ENCODE results near the gene TMEM151B.

TMEM151B gene

GRCh38 chr6:44253307-44254101, 16.7 kb upstream of the TMEM151B start:
- DNase-seq: no peak

GRCh38 chr6:44254191-44255104, 15.8 kb upstream of the TMEM151B start:
- DNase-seq: no peak

- no peak for DNase-seq
These were observed 15.0 kb upstream of the TMEM151B start for GRCh38 chr6:44255105-44255808.

DNA sequence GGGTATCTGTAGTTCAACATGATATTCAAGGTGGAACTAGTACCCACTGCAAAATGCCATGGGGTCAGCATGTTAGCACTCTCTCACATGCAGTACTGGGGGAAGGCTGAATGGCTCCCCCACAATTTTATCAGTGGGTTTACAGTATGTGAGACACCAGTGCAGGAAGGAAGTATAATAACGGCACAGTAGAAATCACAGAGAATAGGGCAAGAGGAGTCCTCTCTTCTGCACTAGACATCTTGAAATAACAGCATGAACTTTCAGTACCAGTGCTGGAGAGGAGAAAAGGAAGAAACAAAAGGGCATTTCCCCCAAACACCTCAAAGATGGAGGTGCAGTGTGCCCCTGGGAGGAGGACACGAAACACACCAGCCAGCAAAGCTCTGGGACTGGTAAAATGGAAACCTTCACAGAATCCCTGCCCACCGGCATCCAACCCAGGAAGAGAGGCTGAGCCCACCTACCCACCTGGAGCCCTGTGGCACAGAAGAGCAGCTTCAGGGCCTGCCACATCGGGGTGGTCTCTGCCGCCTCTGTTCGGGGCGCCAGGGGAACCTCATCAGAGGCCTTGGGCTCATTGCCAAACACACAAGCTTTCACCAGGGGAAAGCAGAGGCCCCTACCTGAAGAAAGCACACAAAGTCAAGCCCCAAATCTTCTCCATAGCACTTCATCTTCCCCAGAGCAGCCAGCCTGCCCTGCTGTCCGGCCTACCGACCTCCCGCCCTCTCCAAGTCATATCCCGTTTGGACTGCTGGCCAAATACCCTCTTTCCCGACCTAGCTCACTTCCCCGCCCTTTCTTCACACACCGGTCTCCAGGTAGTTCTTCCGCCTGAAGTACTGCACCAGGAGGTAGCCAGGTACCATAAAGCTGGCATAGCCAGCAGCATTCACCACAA, 14.1 kb upstream of the TMEM151B start:
- DNase-seq: no peak

- DNase-seq: no peak
These were observed 13.6 kb upstream of the TMEM151B start for GRCh38 chr6:44256775-44257024.

- no peak for DNase-seq
These were observed 13.1 kb upstream of the TMEM151B start, which contains the start of gene SLC35B2 for GRCh38 chr6:44257025-44257752. Gene SLC35B2, minus strand, starts transcription at chr6:44257528. Its CDS starts 118 bp downstream, at chr6:44257410.

DNA sequence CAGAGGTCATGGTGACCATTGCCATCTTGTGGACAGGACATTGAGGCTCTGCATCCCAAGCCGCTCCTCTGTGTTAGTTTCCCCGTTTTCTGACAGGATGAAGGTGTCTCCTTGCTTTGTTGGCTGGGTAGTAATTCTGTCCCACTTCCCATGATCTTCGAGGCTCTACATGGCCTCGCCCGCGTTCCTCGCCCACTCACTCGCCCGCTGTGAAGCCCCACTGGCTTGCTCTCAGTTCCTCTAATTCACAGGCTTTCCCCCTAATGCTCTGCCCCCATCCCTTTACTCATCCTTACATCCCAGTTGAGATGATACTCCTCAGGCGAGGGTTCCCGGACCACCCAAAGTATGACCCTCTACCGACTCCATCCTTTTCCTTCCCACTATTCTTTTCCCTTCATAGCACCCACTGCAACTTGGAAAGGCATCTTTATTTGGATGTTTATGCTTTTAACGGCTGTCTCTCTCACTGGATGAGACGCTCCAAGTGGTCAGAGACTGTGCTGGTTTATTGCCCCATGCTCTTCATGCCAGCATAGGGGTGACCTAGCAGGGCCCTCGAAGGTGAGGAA, 12.4 kb upstream of the TMEM151B start:
- DNase-seq: no peak

GRCh38 chr6:44258325-44258863, 11.9 kb upstream of the TMEM151B start:
- DNase-seq: no peak

DNA sequence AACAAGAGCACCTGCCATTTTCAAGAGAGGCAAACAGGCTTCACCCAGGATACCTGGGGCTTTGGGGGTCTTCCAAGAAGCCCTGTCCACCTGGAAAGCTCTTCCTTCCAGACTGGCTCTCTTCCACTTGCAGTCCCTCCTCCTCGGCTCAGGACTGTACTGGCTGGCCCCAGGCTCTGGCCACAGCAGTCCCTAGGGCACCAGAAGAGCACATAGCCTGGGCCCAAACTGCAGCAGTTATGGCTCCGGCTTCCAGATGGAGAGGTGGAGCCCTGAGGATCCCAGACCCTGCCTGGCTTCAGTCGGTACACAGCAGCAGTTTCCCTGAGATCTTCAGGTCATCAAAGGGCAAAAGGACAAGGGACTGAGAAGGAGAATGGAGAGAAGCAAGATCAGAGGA, 11.3 kb upstream of the TMEM151B start:
- no peak for DNase-seq

GRCh38 chr6:44260011-44260410, 10.2 kb upstream of the TMEM151B start:
- no peak for DNase-seq

DNA sequence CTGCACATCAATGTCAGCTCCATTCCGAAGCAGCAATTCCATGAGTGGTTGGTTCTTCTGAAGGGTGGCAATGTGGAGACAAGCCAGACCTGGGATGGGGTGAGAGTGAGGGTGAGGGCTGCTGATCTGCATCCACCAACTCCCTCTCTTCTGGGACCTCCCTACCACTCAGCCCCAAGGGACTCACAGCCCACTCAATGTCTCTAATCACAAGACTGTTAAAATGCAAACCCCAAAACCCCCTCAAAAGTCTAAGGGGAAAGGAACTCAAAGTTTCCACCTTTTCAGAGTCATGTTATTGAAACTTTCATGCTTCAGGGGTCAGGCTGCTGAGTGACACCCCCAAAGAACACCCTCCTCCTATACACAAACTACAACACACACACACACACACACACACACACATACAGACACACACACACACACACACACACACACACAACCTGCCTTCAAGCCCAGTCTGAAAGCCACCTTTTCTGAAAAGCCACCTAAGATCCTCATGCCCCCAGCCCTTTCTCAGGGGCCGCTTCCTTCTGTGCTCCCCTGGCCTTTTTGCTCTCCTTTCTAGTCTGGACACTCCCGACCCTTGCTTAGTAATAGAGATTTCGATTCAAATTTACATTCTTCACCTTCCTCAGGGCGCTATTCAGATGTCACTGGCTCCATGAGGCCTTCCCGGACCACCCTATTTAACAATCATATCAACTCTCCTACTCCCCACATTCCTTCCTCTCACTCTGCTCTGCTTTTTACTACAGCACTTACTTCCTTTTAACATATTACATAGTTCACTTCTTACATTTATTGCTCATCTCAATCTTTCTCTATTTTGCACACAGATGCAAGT, 9.6 kb upstream of the TMEM151B start:
- no peak for DNase-seq

DNA sequence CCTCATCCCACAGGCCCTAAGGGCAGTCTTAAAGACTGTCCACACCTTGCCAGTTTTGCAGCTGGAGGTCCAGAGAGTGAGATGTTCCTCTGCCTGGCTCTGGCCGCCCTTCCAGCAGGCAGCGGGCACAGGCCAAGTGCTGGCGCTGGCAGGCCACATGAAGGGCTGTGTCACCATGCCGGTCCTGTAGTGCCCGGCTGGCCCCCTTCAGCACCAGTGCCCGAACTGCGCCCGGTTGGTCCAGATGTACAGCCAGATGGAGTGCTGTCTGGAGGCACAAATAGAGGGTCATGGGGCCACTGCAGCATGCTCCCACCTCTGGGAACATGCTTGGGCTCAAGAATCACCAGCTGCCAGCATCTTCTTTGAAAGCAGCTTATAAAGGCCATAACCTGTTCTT, 8.7 kb upstream of the TMEM151B start:
- no peak for DNase-seq

GRCh38 chr6:44262467-44263353, 7.5 kb upstream of the TMEM151B start:
- no peak for DNase-seq

- no peak for DNase-seq
These were observed 6.7 kb upstream of the TMEM151B start for GRCh38 chr6:44263354-44264100.

GRCh38 chr6:44264154-44265006, 5.9 kb upstream of the TMEM151B start:
- no peak for DNase-seq

DNA sequence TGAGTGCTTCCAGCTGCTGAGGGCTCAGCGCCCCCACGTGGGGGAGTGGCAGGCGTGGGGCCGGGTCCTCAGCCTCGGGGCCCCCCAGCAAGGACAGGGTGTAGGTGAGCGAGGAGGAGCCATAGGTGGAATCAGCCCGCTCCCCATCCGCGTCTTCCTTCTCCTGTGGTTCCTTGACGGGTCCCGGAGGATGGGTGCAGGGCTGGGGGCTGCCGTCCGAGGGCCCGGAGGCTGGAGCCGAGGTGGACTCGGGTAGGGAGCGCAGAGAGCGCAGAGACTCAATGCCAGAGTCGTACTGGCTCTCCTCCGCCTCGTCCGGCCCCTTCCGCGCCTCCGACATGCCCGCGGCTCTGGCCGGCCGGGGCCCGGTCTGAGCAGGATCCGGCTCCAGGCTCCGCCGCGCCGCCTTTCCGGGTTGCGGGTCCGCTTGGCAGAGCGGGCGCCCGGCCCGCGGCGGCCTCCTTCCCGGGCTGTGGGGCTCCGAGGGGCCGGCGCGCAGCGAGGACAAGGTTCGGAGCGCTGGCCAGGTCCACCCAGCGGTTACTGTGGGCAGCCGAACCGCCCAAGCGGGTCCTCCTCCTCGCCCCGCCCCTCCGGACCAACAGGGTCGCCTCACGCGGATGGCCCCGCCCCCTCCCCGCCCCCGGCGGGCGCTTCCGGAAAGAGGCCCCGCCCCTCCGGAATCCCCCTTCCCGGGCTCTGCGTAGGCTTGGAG, 5.1 kb upstream of the TMEM151B start, which contains the start of gene NFKBIE:
Gene NFKBIE (minus strand): TSS at position 545 of the 715 bp plus-strand sequence. CDS start 205 bp downstream, at position 340.
- peak; percentile 11 for DNase-seq

Measured in NCI-H2081 treated with DMSO at 0.1 percent for 48 hours (cell line).